NT2/D1 (cell line): ENCODE data around the gene ERBB4.

Experiments
- YY1 ChIP-seq: IDR thresholded peaks from 2 replicates; pipeline ENCODE4 v1.6.1; 2011; ENCODE audit not compliant: insufficient read length, insufficient read depth
- ZNF274 ChIP-seq: IDR thresholded peaks from 2 replicates; pipeline ENCODE4 v1.6.1; 2011; ENCODE audit warnings: mild to moderate bottlenecking, low read depth, low read length

GRCh38 chr2:211846714-211847113 is 691.9 kb downstream of the ERBB4 start:
- TF ChIP-seq YY1 = no peak
- no peak for TF ChIP-seq ZNF274
